ENCODE data around the gene ENGASE.

ENGASE gene

DNA sequence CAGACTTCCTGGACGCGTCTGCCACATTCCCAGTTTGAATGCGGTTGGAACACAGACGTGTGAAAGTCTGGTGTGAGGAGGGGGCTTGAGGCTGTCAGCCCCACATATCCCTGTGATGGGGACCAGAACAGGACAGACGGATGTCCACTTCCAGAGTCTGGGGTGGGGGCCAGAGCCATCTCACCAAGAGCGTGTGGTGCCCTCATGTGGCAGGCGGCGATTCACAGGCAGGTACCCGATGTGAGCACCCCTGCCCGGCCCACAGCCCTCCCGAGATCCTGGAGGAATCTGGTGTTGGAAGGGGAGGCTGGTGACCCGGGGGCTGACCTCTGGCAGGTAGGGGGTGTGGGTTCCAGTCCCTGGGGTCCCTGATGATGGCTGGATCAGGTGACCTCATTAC is 51.5 kb downstream of the ENGASE start:
- no peak overlapping the region for H2AFZ ChIP-seq (ENCODE audit: low read length)
- TF ChIP-seq EZH2 (IDR thresholded peaks at IDR 0.05; ENCODE audit: borderline replicate concordance, low read length): no peak
- TF ChIP-seq, protein P1, sequence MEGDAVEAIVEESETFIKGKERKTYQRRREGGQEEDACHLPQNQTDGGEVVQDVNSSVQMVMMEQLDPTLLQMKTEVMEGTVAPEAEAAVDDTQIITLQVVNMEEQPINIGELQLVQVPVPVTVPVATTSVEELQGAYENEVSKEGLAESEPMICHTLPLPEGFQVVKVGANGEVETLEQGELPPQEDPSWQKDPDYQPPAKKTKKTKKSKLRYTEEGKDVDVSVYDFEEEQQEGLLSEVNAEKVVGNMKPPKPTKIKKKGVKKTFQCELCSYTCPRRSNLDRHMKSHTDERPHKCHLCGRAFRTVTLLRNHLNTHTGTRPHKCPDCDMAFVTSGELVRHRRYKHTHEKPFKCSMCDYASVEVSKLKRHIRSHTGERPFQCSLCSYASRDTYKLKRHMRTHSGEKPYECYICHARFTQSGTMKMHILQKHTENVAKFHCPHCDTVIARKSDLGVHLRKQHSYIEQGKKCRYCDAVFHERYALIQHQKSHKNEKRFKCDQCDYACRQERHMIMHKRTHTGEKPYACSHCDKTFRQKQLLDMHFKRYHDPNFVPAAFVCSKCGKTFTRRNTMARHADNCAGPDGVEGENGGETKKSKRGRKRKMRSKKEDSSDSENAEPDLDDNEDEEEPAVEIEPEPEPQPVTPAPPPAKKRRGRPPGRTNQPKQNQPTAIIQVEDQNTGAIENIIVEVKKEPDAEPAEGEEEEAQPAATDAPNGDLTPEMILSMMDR (IDR thresholded peaks at IDR 0.05; ENCODE audit: low read length): peak; percentile 18; the same call in 1 of the 2 replicates

DNA sequence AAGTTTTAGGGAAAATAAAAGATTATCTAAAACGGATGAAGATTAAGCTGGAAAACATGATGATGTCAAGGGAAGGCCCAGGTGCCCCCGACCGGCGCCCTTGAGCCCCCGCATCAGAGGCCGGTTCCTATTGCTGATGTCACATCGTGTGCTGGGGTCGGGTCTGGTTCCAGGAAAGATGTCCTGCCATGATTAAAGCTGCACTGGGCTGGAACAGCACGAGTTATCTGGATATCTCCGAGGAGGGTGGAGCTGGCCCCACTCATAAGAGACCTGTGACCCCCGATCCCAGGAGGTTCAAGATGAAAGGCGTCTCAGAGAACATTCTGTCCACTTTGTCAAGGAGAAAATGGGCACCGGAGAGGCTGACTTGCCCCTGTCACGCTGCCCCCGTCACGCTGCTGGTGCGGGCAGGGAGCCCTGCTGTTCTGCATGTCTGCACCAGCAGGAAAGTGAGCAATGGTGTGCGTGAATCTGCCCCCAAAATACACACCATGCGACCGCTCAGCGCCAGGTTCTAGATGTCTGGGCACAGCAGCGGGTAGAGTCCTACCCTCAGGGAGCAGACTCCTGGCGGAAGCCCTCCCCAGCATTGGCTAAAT is 53.0 kb downstream of the ENGASE start:
- Histone ChIP-seq H3K9me2 (ENCODE audit: low read depth, low read length) (no peaks in the 10 kb centered on the region), H3F3A (ENCODE audit: insufficient read depth, low read length) (no peaks in the 10 kb centered on the region), H3K27me3 (ENCODE audit: insufficient read depth, low read length) (peaks cover 12% of the 10 kb centered on the region; the same call in 1 of the 2 replicates), H2AFZ (ENCODE audit: low read length) (no peak overlapping the region), H3K36me3 (ENCODE audit: insufficient read depth, low read length) (no peaks in the 10 kb centered on the region), H3K9ac (ENCODE audit: low read length) (no peak overlapping the region), H4K20me1 (ENCODE audit: insufficient read depth, low read length) (no peaks in the 10 kb centered on the region), H3K4me3 (ENCODE audit: low read depth, low read length, poor library complexity, severe bottlenecking) (no peak overlapping the region), H3K79me2 (ENCODE audit: insufficient read depth, low read length) (no peaks in the 10 kb centered on the region), H3K9me3 (ENCODE audit: low read length) (no peaks in the 10 kb centered on the region), H3K4me2 (ENCODE audit: low read length) (no peak overlapping the region), H3K4me1 (ENCODE audit: insufficient read depth, low read length, severe bottlenecking) (no peaks in the 10 kb centered on the region), H3K27ac (ENCODE audit: low read depth, low read length, poor library complexity, severe bottlenecking) (no peak overlapping the region)
- no peak for TF ChIP-seq EZH2 (IDR thresholded peaks at IDR 0.05; ENCODE audit: borderline replicate concordance, low read length)
- TF ChIP-seq, protein P1 (IDR thresholded peaks at IDR 0.05; ENCODE audit: low read length): no peak

More for the DNA sequence above, 51.5 kb downstream of the ENGASE start:
- no peaks in the 10 kb centered on the region for H3K36me3 ChIP-seq (ENCODE audit: insufficient read depth, low read length)
- H3K27me3 ChIP-seq (ENCODE audit: insufficient read depth, low read length): peaks cover 12% of the 10 kb centered on the region; the same call in 1 of the 2 replicates
- no peaks in the 10 kb centered on the region for H3K79me2 ChIP-seq (ENCODE audit: insufficient read depth, low read length)
- H3K9ac ChIP-seq (ENCODE audit: low read length): no peak overlapping the region
- no peak overlapping the region for H3K27ac ChIP-seq (ENCODE audit: low read depth, low read length, poor library complexity, severe bottlenecking)
- no peaks in the 10 kb centered on the region for H4K20me1 ChIP-seq (ENCODE audit: insufficient read depth, low read length)
- H3K9me2 ChIP-seq (ENCODE audit: low read depth, low read length): no peaks in the 10 kb centered on the region
- H3K9me3 ChIP-seq (ENCODE audit: low read length): no peaks in the 10 kb centered on the region
- no peak overlapping the region for H3K4me2 ChIP-seq (ENCODE audit: low read length)
- no peak overlapping the region for H3K4me3 ChIP-seq (ENCODE audit: low read depth, low read length, poor library complexity, severe bottlenecking)
- no peaks in the 10 kb centered on the region for H3F3A ChIP-seq (ENCODE audit: insufficient read depth, low read length)
- H3K4me1 ChIP-seq (ENCODE audit: insufficient read depth, low read length, severe bottlenecking): no peaks in the 10 kb centered on the region

DNA sequence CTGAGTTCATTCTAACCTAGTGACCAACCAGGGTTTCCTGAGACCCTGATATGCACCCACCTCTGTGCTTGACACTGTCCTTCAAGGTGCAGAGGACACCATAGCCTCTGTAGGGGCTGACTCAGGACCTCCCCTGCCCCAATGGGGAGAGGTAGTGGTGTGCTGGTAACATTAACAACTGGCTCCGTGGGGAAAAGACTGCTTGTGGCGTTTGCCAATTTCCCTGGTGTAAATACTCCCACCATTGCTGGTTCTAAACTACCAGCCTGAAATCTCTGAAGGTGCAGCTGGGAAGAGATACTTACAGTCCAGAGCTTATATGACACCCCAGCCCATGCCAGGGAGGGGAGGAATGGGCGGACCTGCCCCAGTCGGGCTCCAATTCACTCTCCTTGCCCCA is 54.9 kb downstream of the ENGASE start:
- Histone ChIP-seq H4K20me1 (ENCODE audit: insufficient read depth, low read length) (no peaks in the 10 kb centered on the region), H2AFZ (ENCODE audit: low read length) (no peak overlapping the region), H3K79me2 (ENCODE audit: insufficient read depth, low read length) (no peaks in the 10 kb centered on the region), H3K4me3 (ENCODE audit: low read depth, low read length, poor library complexity, severe bottlenecking) (no peak overlapping the region), H3K27ac (ENCODE audit: low read depth, low read length, poor library complexity, severe bottlenecking) (no peak overlapping the region), H3K9me2 (ENCODE audit: low read depth, low read length) (no peaks in the 10 kb centered on the region), H3K9me3 (ENCODE audit: low read length) (no peaks in the 10 kb centered on the region), H3K4me1 (ENCODE audit: insufficient read depth, low read length, severe bottlenecking) (no peaks in the 10 kb centered on the region), H3F3A (ENCODE audit: insufficient read depth, low read length) (no peaks in the 10 kb centered on the region), H3K27me3 (ENCODE audit: insufficient read depth, low read length) (peaks cover 12% of the 10 kb centered on the region; the same call in 1 of the 2 replicates), H3K36me3 (ENCODE audit: insufficient read depth, low read length) (no peaks in the 10 kb centered on the region), H3K4me2 (ENCODE audit: low read length) (no peak overlapping the region), H3K9ac (ENCODE audit: low read length) (no peak overlapping the region)
- no peak for TF ChIP-seq EZH2 (IDR thresholded peaks at IDR 0.05; ENCODE audit: borderline replicate concordance, low read length)

Data from OCI-LY1 (cell line).